Kidney (tissue), 14 donors: ENCODE results near the gene DCAF11. TPM values are rescaled to one million over a fixed set of nuclear protein-coding genes. Genes with fewer than 3 reads are reported as not detected.

ENCODE experiments used
- DNase-seq, 5 donors: peaks; one replicate each; pipeline ENCODE4 v3.0.0-alpha.2; 2013 to 2020
- FAIRE-seq: peaks from 2 replicates; lab custom pipeline; 2012; peaks lifted over from hg19 to GRCh38; lab: Jason Lieb, UNC
- H3K27ac ChIP-seq, 2 donors: one replicate each; pipeline ENCODE4 v1.7.0; 2013; ENCODE audit warnings: low read depth in 2 of 2, low read length in 2 of 2, inconsistent platforms in 1 of 2
- H3K27me3 ChIP-seq: one replicate; pipeline ENCODE4 v1.7.1; 2013; ENCODE audit warnings: low read length, inconsistent platforms; ENCODE audit not compliant: control insufficient read depth, insufficient read depth
- H3K36me3 ChIP-seq, 3 donors: one replicate each; pipeline versions ENCODE4 v1.7.0 to v1.7.1; 2013; ENCODE audit warnings: low read length in 3 of 3, control low read depth in 1 of 3, inconsistent platforms in 1 of 3; ENCODE audit not compliant: insufficient read depth in 3 of 3, control insufficient read depth in 2 of 3
- H3K4me1 ChIP-seq, 3 donors: one replicate each; pipeline versions ENCODE4 v1.7.0 to v1.7.1; 2013; ENCODE audit warnings: low read length in 3 of 3, inconsistent platforms in 1 of 3, low read depth in 1 of 3; ENCODE audit not compliant: control insufficient read depth in 2 of 3, insufficient read depth in 2 of 3
- H3K4me3 ChIP-seq, 3 donors: one replicate each; pipeline versions ENCODE4 v1.7.0 to v1.8.1; 2013; ENCODE audit warnings: low read length in 3 of 3, control low read depth in 1 of 3, inconsistent platforms in 1 of 3
- H3K9ac ChIP-seq, 3 donors: one replicate each; pipeline versions ENCODE4 v1.7.0 to v1.7.1; 2013; ENCODE audit warnings: low read length in 3 of 3, control low read depth in 1 of 3, inconsistent platforms in 1 of 3
- H3K9me3 ChIP-seq, 3 donors: one replicate each; pipeline versions ENCODE4 v1.7.0 to v1.7.1; 2013; ENCODE audit warnings: low read length in 3 of 3, control low read depth in 1 of 3, inconsistent platforms in 1 of 3; ENCODE audit not compliant: control insufficient read depth in 2 of 3, insufficient read depth in 1 of 3
- CTCF ChIP-seq: IDR thresholded peaks from 3 replicates; pipeline ENCODE4 v1.5.1; 2012; ENCODE audit warnings: mild to moderate bottlenecking, moderate library complexity, borderline replicate concordance; ENCODE audit not compliant: insufficient read depth; ENCODE audit errors: extremely low read depth
- intact Hi-C: fragments of 100-400 bp; cut with DNase I; formaldehyde crosslinking; loops from one replicate; pipeline ENCODE4 v1.11.1; 2022
- polyA plus RNA-seq: library from polyadenylated mRNA; stranded (reverse); fragments of 350-450 nt; fragmentation: Illumina TruSeq; extraction: RNeasy Lipid Tissue Mini Kit (QIAGEN cat#74804); gene quantifications from one replicate; pipeline ENCODE4 v1.2.3, GENCODE V29; 2014; ENCODE audit warnings: low read depth, low replicate concordance; ENCODE audit not compliant: insufficient read depth
- total RNA-seq: library from RNA; stranded (reverse); fragmentation: NEBNext Ultra II Directional; extraction: Animal tissue kit (Norgen Biotek cat#: 25700); gene quantifications from one replicate; pipeline ENCODE4 v1.2.1, GENCODE V29; 2021
- donor health status: control.
- donor health status: control.
- donor health status: control.
- donor health status: control.
- donor health status: control.
- donor health status: DM: yes; HTN: yes; CAD: no.
- donor health status: Normal renal cell carcinoma (clear cell type).

The DCAF11 gene
- total and polyA plus RNA-seq, 2 donors from 2014 or later: 69.4 to 81.1 TPM

GRCh38 chr14:24069411-24069735 lies 45.2 kb upstream of the DCAF11 start:
- DNase-seq (peak in 1 of 5 donors; percentile 70), FAIRE-seq (no peak)
- peaks cover 0 to 2% (median 0%) of the 10 kb centered on the region in 3 donors for H3K4me1 ChIP-seq

GRCh38 chr14:24070285-24071143 lies 44.1 kb upstream of the DCAF11 start:
- no peaks in the 10 kb centered on the region for H3K36me3 ChIP-seq
- intact Hi-C loops: no loop called here
- peaks cover 0 to 2% (median 0%) of the 10 kb centered on the region in 3 donors for H3K4me1 ChIP-seq
- DNase-seq: no peak
- H3K9ac ChIP-seq: no peak overlapping the region
- no peak for TF ChIP-seq CTCF
- H3K4me3 ChIP-seq: no peak overlapping the region
- no peak for FAIRE-seq
- no peaks in the 10 kb centered on the region for H3K9me3 ChIP-seq
- H3K27ac ChIP-seq: no peak overlapping the region
- no peaks in the 10 kb centered on the region for H3K27me3 ChIP-seq

More at GRCh38 chr14:24069411-24069735, 45.2 kb upstream of the DCAF11 start:
- TF ChIP-seq CTCF: no peak
- Histone ChIP-seq H3K9ac (no peak overlapping the region), H3K27ac (no peak overlapping the region), H3K9me3 (no peaks in the 10 kb centered on the region), H3K27me3 (no peaks in the 10 kb centered on the region), H3K36me3 (no peaks in the 10 kb centered on the region), H3K4me3 (no peak overlapping the region)
- intact Hi-C loops: no loop called here

- TF ChIP-seq CTCF: no peak
- no peak within 1 kb of the TSS for H3K4me3 ChIP-seq
- FAIRE-seq: no peak
- intact Hi-C loops: no loop called here
- no peak within 1 kb of the TSS for H3K27ac ChIP-seq
- no peaks in the 10 kb centered on the region for H3K9me3 ChIP-seq
- H3K4me1 ChIP-seq: peaks cover 0 to 2% (median 0%) of the 10 kb centered on the region in 3 donors
- no peaks in the 10 kb centered on the region for H3K27me3 ChIP-seq
- H3K9ac ChIP-seq: no peak within 1 kb of the TSS
- DNase-seq: peak in 1 of 5 donors; percentile 54
- H3K36me3 ChIP-seq: no peaks in the 10 kb centered on the region
Observed at GRCh38 chr14:24071144-24071697, 43.4 kb upstream of the DCAF11 start, which contains the start of gene CPNE6. Gene CPNE6 (plus strand): TSS chr14:24071562. CDS start chr14:24072937, 1,375 bp downstream.
